ENCODE results near the gene ETNK2.

GRCh38 chr1:204116539-204116938, 35.3 kb downstream of the ETNK2 start:
- TF ChIP-seq, protein P1, sequence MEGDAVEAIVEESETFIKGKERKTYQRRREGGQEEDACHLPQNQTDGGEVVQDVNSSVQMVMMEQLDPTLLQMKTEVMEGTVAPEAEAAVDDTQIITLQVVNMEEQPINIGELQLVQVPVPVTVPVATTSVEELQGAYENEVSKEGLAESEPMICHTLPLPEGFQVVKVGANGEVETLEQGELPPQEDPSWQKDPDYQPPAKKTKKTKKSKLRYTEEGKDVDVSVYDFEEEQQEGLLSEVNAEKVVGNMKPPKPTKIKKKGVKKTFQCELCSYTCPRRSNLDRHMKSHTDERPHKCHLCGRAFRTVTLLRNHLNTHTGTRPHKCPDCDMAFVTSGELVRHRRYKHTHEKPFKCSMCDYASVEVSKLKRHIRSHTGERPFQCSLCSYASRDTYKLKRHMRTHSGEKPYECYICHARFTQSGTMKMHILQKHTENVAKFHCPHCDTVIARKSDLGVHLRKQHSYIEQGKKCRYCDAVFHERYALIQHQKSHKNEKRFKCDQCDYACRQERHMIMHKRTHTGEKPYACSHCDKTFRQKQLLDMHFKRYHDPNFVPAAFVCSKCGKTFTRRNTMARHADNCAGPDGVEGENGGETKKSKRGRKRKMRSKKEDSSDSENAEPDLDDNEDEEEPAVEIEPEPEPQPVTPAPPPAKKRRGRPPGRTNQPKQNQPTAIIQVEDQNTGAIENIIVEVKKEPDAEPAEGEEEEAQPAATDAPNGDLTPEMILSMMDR (IDR thresholded peaks at IDR 0.05) = no peak
- TF ChIP-seq EZH2phosphoT487 (IDR thresholded peaks at IDR 0.05) = no peak

Data from neural progenitor cell (in vitro differentiated cells).